Measurements from ENCODE around the gene PPP6R2. TPM values are rescaled to one million over a fixed set of nuclear protein-coding genes. Genes with fewer than 3 reads are reported as not detected.

PPP6R2 gene, protein sequence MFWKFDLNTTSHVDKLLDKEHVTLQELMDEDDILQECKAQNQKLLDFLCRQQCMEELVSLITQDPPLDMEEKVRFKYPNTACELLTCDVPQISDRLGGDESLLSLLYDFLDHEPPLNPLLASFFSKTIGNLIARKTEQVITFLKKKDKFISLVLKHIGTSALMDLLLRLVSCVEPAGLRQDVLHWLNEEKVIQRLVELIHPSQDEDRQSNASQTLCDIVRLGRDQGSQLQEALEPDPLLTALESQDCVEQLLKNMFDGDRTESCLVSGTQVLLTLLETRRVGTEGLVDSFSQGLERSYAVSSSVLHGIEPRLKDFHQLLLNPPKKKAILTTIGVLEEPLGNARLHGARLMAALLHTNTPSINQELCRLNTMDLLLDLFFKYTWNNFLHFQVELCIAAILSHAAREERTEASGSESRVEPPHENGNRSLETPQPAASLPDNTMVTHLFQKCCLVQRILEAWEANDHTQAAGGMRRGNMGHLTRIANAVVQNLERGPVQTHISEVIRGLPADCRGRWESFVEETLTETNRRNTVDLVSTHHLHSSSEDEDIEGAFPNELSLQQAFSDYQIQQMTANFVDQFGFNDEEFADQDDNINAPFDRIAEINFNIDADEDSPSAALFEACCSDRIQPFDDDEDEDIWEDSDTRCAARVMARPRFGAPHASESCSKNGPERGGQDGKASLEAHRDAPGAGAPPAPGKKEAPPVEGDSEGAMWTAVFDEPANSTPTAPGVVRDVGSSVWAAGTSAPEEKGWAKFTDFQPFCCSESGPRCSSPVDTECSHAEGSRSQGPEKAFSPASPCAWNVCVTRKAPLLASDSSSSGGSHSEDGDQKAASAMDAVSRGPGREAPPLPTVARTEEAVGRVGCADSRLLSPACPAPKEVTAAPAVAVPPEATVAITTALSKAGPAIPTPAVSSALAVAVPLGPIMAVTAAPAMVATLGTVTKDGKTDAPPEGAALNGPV
- total RNA-seq = 53.0 and 61.1 TPM in 2 replicates

GRCh38 chr22:50342651-50343540, at the start of gene PPP6R2:
Gene PPP6R2 (plus strand): TSS chr22:50343327. CDS start chr22:50393909, 50,582 bp downstream.

GRCh38 chr22:50306753-50307749, 36.1 kb upstream of the PPP6R2 start, which contains the start of gene PLXNB2:
Gene PLXNB2 (minus strand): TSS chr22:50307646. CDS start chr22:50290584, 17,062 bp downstream.

DNA sequence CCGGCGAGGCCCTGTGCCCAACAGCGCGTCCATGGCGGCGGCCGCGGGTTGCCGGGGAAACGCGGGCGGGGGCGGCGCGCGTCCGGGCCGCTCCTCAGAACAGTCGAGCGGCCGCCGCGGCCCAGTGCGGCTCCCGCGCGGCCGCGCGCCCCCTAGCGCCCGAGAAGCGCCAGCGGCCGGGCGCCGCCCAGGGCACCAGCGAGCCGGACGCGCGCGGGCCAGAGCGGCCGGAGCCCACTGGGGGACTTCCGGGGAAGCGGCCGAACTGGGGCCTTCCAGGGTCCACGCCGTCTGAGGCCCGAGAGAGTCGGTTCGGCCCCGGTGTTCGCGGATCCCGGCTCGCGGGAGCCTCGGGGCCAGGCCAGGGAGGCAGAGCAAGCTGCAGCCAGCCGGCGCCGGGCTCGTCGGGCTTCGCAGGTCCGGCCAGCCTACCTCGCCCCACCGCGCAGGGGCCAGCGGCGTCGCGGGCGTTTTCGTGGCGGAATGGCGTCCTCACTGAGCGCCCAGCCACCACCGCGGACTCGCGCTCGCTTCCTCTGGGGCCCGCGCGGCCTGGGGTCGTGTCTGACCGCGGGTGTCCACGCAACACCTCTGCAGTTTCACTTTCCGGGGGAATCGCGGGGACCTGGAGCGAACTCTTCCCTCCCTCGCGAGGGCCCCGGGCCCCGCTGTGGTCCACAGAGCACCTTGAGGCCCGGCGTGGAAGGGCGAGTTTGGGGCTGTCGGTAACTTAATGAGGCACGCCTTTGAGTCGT, 16.0 kb upstream of the PPP6R2 start, which contains the start of gene DENND6B:
Gene DENND6B, minus strand, starts transcription at position 57 of the 755 bp plus-strand sequence. Its CDS starts 24 bp downstream, at position 33.

GRCh38 chr22:50474710-50475651, 131.9 kb downstream of the PPP6R2 start, which contains the start of gene SBF1:
Gene SBF1 (minus strand): TSS chr22:50475035. CDS start chr22:50474840, 195 bp downstream.

GRCh38 chr22:50481440-50482106, 138.4 kb downstream of the PPP6R2 start, which contains the start of gene ADM2:
Gene ADM2 (plus strand): TSS chr22:50481543. CDS start chr22:50481848, 305 bp downstream.

DNA sequence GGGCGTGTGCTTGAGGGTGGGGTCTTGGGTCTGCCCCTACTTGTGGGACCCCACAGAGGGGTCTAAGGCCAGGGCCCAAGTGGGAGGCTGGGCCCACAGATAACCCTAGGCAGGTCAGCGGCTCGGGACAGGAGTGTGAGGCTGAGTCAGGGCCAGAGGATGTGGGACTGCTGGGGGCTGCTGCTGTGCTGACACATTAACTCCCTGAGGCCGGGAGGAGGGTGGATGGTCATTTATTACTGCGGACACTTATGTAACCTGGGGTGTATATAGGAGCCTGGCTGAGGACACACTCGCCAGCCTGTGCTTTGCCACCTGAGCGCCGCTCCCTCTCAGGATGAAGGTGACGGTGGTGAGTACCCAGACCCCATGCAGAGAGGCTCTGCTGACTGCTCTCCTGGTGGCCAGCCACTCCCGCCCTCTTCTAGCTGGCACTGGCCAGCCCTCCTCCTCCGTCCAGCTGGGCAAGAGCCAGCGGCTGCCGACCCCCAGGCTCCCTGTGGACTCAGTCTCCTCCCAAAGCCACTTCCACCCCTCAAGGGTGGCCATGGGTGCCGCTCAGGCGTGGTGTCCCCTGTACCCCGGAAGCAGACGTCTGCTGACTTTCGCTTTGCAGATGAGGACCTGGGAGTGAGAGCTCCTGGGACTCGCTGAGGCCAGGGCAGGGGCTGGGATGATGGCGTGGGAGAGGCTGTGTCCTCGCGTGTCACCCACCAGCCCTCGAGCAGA, 143.6 kb downstream of the PPP6R2 start, which contains the start of gene MIOX:
Gene MIOX, plus strand, starts transcription at position 299 of the 729 bp plus-strand sequence. Its CDS starts 39 bp downstream, at position 338.

Other genes with a start within 250 kb of the PPP6R2 start
- gene PANX2, start 172.6 kb upstream of the PPP6R2 start, total RNA-seq = under 0.01 and 1.1 TPM in 2 replicates
- 35.6 and 44.1 TPM in 2 replicates for gene TRABD, start 157.4 kb upstream of the PPP6R2 start, total RNA-seq
- 34.0 and 35.6 TPM in 2 replicates for gene SELENOO, start 142.3 kb upstream of the PPP6R2 start, total RNA-seq
- 16.8 and 27.1 TPM in 2 replicates for gene TUBGCP6, start 98.3 kb upstream of the PPP6R2 start, total RNA-seq
- 30.0 and 38.8 TPM in 2 replicates for gene HDAC10, start 92.1 kb upstream of the PPP6R2 start, total RNA-seq
- gene MAPK12, start 81.6 kb upstream of the PPP6R2 start, total RNA-seq = 36.5 and 51.0 TPM in 2 replicates
- 14.4 and 26.8 TPM in 2 replicates for gene MAPK11, start 72.9 kb upstream of the PPP6R2 start, total RNA-seq
- gene PLXNB2, start 35.7 kb upstream of the PPP6R2 start, total RNA-seq = 161 and 185 TPM in 2 replicates
- 1.4 and 5.0 TPM in 2 replicates for gene DENND6B, start 16.3 kb upstream of the PPP6R2 start, total RNA-seq
- 58.5 and 60.5 TPM in 2 replicates for gene SBF1, start 131.7 kb downstream of the PPP6R2 start, total RNA-seq
- 6.9 and 20.2 TPM in 2 replicates for gene ADM2, start 138.2 kb downstream of the PPP6R2 start, total RNA-seq
- gene MIOX, start 143.5 kb downstream of the PPP6R2 start, total RNA-seq = not detected in 2 replicates
- gene LMF2, start 164.4 kb downstream of the PPP6R2 start, total RNA-seq = 106 and 126 TPM in 2 replicates
- 62.6 and 65.2 TPM in 2 replicates for gene NCAPH2, start 164.9 kb downstream of the PPP6R2 start, total RNA-seq
- 0.58 and 1.4 TPM in 2 replicates for gene SCO2, start 182.3 kb downstream of the PPP6R2 start, total RNA-seq
- 29.1 and 40.1 TPM in 2 replicates for gene TYMP, start 186.7 kb downstream of the PPP6R2 start, total RNA-seq
- not detected in 2 replicates for gene KLHDC7B, start 202.6 kb downstream of the PPP6R2 start, total RNA-seq
- not detected in 2 replicates for gene SYCE3, start 219.6 kb downstream of the PPP6R2 start, total RNA-seq
- 0.18 TPM in 1 of 2 replicates, not detected in the other for gene CPT1B, start 235.1 kb downstream of the PPP6R2 start, total RNA-seq
- 20.2 and 30.6 TPM in 2 replicates for gene CHKB, start 239.5 kb downstream of the PPP6R2 start, total RNA-seq